Esophagus mucosa (tissue), 1 donor: ENCODE data around the gene LILRA6. TPM values are rescaled to one million over a fixed set of nuclear protein-coding genes. Genes with fewer than 3 reads are reported as not detected.

Experiments used
- total RNA-seq: library from RNA; stranded (reverse); gene quantifications from one replicate; pipeline ENCODE4 v1.2.4, GENCODE V29; 2023
- donor health status: DM: yes; HTN: yes; CAD: no.

LILRA6 gene
- total RNA-seq, 1 donor from 2014 or later: not detected

Other genes with a start within 250 kb of the LILRA6 start
- not detected for gene VSTM1, start 178.9 kb downstream of the LILRA6 start, total RNA-seq
- not detected for gene TARM1, start 161.4 kb downstream of the LILRA6 start, total RNA-seq
- 0.40 TPM for gene OSCAR, start 142.0 kb downstream of the LILRA6 start, total RNA-seq
- gene NDUFA3, start 139.9 kb downstream of the LILRA6 start, total RNA-seq: 104 TPM
- gene TFPT, start 127.1 kb downstream of the LILRA6 start, total RNA-seq: 8.8 TPM
- 34.3 TPM for gene PRPF31, start 127.0 kb downstream of the LILRA6 start, total RNA-seq
- gene CNOT3, start 105.0 kb downstream of the LILRA6 start, total RNA-seq: 31.7 TPM
- gene LENG1, start 83.1 kb downstream of the LILRA6 start, total RNA-seq: 3.7 TPM
- gene TMC4, start 69.6 kb downstream of the LILRA6 start, total RNA-seq: 36.5 TPM
- gene MBOAT7, start 53.2 kb downstream of the LILRA6 start, total RNA-seq: 36.7 TPM
- gene TSEN34, start 51.5 kb downstream of the LILRA6 start, total RNA-seq: 36.1 TPM
- 1,727 TPM for gene RPS9, start 41.9 kb downstream of the LILRA6 start, total RNA-seq
- gene LILRB3, start 19.8 kb downstream of the LILRA6 start, total RNA-seq: 0.72 TPM
- 0.32 TPM for gene LILRB5, start 14.5 kb upstream of the LILRA6 start, total RNA-seq
- gene LILRB2, start 38.3 kb upstream of the LILRA6 start, total RNA-seq: 0.84 TPM
- 0.64 TPM for gene LILRA5, start 70.4 kb upstream of the LILRA6 start, total RNA-seq
- not detected for gene LILRA4, start 96.4 kb upstream of the LILRA6 start, total RNA-seq
- 1.5 TPM for gene LAIR1, start 122.1 kb upstream of the LILRA6 start, total RNA-seq
- 0.44 TPM for gene TTYH1, start 172.7 kb upstream of the LILRA6 start, total RNA-seq
- 38.5 TPM for gene LENG8, start 206.4 kb upstream of the LILRA6 start, total RNA-seq
- gene LENG9, start 221.0 kb upstream of the LILRA6 start, total RNA-seq: 7.2 TPM
- gene CDC42EP5, start 230.5 kb upstream of the LILRA6 start, total RNA-seq: 18.2 TPM